ENCODE results near the gene ADCY10.

DNA sequence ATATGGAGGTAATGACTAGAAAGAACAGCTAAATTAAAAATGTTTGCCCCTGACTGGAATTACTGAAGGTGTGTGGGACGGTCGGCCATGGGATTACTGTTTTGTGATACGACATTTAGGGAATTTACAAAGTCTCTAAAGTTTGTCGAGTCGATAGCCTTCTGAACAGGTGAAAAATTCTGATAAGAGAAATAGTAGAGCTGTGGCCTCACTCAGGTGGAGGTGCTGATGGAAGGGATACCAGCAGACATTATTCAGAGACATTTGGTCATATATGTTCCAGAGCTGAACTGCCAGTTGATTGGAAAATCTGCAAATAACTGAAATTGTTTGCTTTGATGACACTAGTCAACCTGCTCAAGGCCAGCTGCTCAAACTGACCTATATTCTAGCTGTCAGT, 71.1 kb downstream of the ADCY10 start:
- no peak for TF ChIP-seq POLR2AphosphoS5 (IDR thresholded peaks at IDR 0.05)
- no peak for TF ChIP-seq POLR2A (IDR thresholded peaks at IDR 0.05)
- TF ChIP-seq, protein P1, sequence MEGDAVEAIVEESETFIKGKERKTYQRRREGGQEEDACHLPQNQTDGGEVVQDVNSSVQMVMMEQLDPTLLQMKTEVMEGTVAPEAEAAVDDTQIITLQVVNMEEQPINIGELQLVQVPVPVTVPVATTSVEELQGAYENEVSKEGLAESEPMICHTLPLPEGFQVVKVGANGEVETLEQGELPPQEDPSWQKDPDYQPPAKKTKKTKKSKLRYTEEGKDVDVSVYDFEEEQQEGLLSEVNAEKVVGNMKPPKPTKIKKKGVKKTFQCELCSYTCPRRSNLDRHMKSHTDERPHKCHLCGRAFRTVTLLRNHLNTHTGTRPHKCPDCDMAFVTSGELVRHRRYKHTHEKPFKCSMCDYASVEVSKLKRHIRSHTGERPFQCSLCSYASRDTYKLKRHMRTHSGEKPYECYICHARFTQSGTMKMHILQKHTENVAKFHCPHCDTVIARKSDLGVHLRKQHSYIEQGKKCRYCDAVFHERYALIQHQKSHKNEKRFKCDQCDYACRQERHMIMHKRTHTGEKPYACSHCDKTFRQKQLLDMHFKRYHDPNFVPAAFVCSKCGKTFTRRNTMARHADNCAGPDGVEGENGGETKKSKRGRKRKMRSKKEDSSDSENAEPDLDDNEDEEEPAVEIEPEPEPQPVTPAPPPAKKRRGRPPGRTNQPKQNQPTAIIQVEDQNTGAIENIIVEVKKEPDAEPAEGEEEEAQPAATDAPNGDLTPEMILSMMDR (IDR thresholded peaks at IDR 0.05), result no peak
- no peak for TF ChIP-seq EP300 (IDR thresholded peaks at IDR 0.05)
